K562 (cell line): ENCODE data around the gene CCR5AS.
A peak's percentile ranks its signal among the peaks of the same experiment; 100 is the strongest.

Experiments used
- ATAC-seq: fragments of 200-7000 bp; cut with Tn5 transposase; 3 replicates; pipeline ENCODE4 v1.9.1; 2020; ENCODE audit warnings: moderate library complexity
- BruUV-seq: library from RNA; stranded (reverse); fragments of 400-500 nt; replicated peaks from 2 replicates; lab custom pipeline; 2021; lab: Mats Ljungman, UMichigan
- CTCF ChIA-PET: fragments of 300-600 bp; formaldehyde crosslinking; extraction: SDS; loops from one replicate; lab custom pipeline; 2021; ENCODE audit warnings: low intra/inter-chr PET ratio; lab: Yijun Ruan, JAX
- POLR2A ChIA-PET: fragments of 300-600, 350-650 bp; sonication (Branson Sonifier 250); formaldehyde crosslinking; extraction: SDS; loops from one replicate; lab custom pipeline; 2021; ENCODE audit warnings: antibody characterized with exemption, inconsistent platforms; lab: Yijun Ruan, JAX
- DNase-seq, 4 experiments: peaks; one replicate each; pipeline versions ENCODE4 v3.0.0 to v3.0.0-alpha.2; 2011 to 2018; ENCODE audit warnings: low spot score in 3 of 4, mixed read lengths in 3 of 4; ENCODE audit errors: extremely low read depth in 1 of 4
- FAIRE-seq: peaks from 2 replicates; lab custom pipeline; 2011; peaks lifted over from hg19 to GRCh38; lab: Jason Lieb, UNC
- H2AFZ ChIP-seq: 2 replicates; pipeline ENCODE4 v1.6.0; 2011; ENCODE audit warnings: low read depth, low read length, control low read depth, inconsistent platforms
- H3K27ac ChIP-seq: fragments of 200-600 bp; 3 replicates; pipeline ENCODE4 v1.8.0; 2011; ENCODE audit warnings: low read depth, mild to moderate bottlenecking, control low read depth, inconsistent platforms, low read length, moderate library complexity, mixed read lengths; ENCODE audit errors: extremely low read depth
- H3K27me3 ChIP-seq, 2 experiments: fragments of 300-600 bp in 1 of 2; 2 replicates in 1 of 2; 3 replicates in 1 of 2; pipeline versions ENCODE4 v1.6.0 to v1.8.0; 2011; ENCODE audit warnings: inconsistent platforms in 2 of 2, low read length in 2 of 2, mild to moderate bottlenecking in 1 of 2, mixed read lengths in 1 of 2, moderate library complexity in 1 of 2; ENCODE audit not compliant: control insufficient read depth in 2 of 2, insufficient read depth in 2 of 2
- H3K36me3 ChIP-seq: fragments of 300-600 bp; 3 replicates; pipeline ENCODE4 v1.8.0; 2011; ENCODE audit warnings: mild to moderate bottlenecking, low read length, inconsistent platforms; ENCODE audit not compliant: control insufficient read depth, insufficient read depth
- H3K4me1 ChIP-seq, 2 experiments: fragments of 200-600 bp in 1 of 2; replicated peaks in 1 of 2; 2 replicates in 1 of 2; 3 replicates in 1 of 2; pipeline versions ENCODE4 v1.5.1 to v1.8.0; 2011; ENCODE audit warnings: inconsistent platforms in 2 of 2, low read length in 2 of 2, mild to moderate bottlenecking in 1 of 2, mixed read lengths in 1 of 2, moderate library complexity in 1 of 2; ENCODE audit not compliant: control insufficient read depth in 2 of 2, insufficient read depth in 2 of 2
- H3K4me2 ChIP-seq: 2 replicates; pipeline ENCODE4 v1.6.1; 2011; ENCODE audit warnings: low read length, control low read depth, inconsistent platforms, mixed read lengths; ENCODE audit not compliant: insufficient read depth
- H3K4me3 ChIP-seq: fragments of 200-600 bp; sonication (generic), shearing (Covaris generic); 2 replicates; pipeline ENCODE4 v1.5.1; 2016; ENCODE audit warnings: control low read depth, inconsistent platforms
- H3K79me2 ChIP-seq: fragments of 200-600 bp; 3 replicates; pipeline ENCODE4 v1.8.0; 2011; ENCODE audit warnings: low read length, inconsistent platforms; ENCODE audit not compliant: control insufficient read depth, insufficient read depth
- H3K9ac ChIP-seq, 2 experiments: 2 replicates each; pipeline versions ENCODE4 v1.6.0 to v1.6.1; 2011; ENCODE audit warnings: low read depth in 2 of 2, low read length in 2 of 2, control low read depth in 1 of 2, inconsistent platforms in 1 of 2, mild to moderate bottlenecking in 1 of 2, mixed read lengths in 1 of 2; ENCODE audit not compliant: insufficient read depth in 1 of 2
- H3K9me1 ChIP-seq: one replicate; pipeline ENCODE4 v1.6.0; 2011; ENCODE audit warnings: inconsistent platforms, mild to moderate bottlenecking, low read length, moderate library complexity; ENCODE audit not compliant: control insufficient read depth, insufficient read depth
- H3K9me3 ChIP-seq: replicated peaks from 2 replicates; pipeline ENCODE4 v1.5.1; 2011; ENCODE audit warnings: low read depth, low read length, inconsistent platforms; ENCODE audit not compliant: control insufficient read depth, insufficient read depth
- H4K20me1 ChIP-seq: replicated peaks from 2 replicates; pipeline ENCODE4 v1.6.1; 2011; ENCODE audit warnings: low read length, inconsistent platforms, mixed read lengths; ENCODE audit not compliant: control insufficient read depth, insufficient read depth
- ARID3B ChIP-seq: fragments of 250-450 bp; sonication (Bioruptor Pico); IDR thresholded peaks from 2 replicates; pipeline ENCODE4 v1.4.0; 2020; ENCODE audit warnings: borderline replicate concordance
- CEBPG ChIP-seq, 3 experiments: fragments of 200-800 bp in 1 of 3; sonication (Bioruptor generic) in 1 of 3; sonication (generic) in 1 of 3; formaldehyde crosslinking in 1 of 3; IDR thresholded peaks in 2 of 3; conservative IDR thresholded peaks in 1 of 3; 2 replicates each; pipeline versions ENCODE4 v1.6.1 to v1.8.0; 2016 to 2022; ENCODE audit warnings: missing compliant biosample characterization in 2 of 3, missing genetic modification characterization in 2 of 3, mild to moderate bottlenecking in 1 of 3, missing genetic modification reagents in 1 of 3
- EZH2 ChIP-seq: IDR thresholded peaks from 2 replicates; pipeline ENCODE4 v1.6.1; 2012; ENCODE audit warnings: low read depth, mild to moderate bottlenecking, inconsistent platforms, low read length, borderline replicate concordance
- KHSRP ChIP-seq: fragments of 450-650 bp; IDR thresholded peaks from 2 replicates; pipeline ENCODE4 v1.6.1; 2017
- KLF6 ChIP-seq: fragments of 250-450 bp; sonication (Bioruptor Pico); IDR thresholded peaks from 2 replicates; pipeline ENCODE4 v1.4.0; 2020; ENCODE audit warnings: mild to moderate bottlenecking, moderate library complexity, borderline replicate concordance
- NCOR1 ChIP-seq: fragments of 450-650 bp; IDR thresholded peaks from 2 replicates; pipeline ENCODE4 v1.6.1; 2016; ENCODE audit warnings: mild to moderate bottlenecking, moderate library complexity
- NR4A1 ChIP-seq, 2 experiments: fragments of 250-450 bp in 1 of 2; fragments of 450-650 bp in 1 of 2; sonication (Bioruptor Pico) in 1 of 2; IDR thresholded peaks; 2 replicates each; pipeline versions ENCODE4 v1.4.0 to v1.6.1; 2016 to 2020; ENCODE audit warnings: mild to moderate bottlenecking in 2 of 2, missing compliant biosample characterization in 1 of 2, missing genetic modification characterization in 1 of 2, moderate library complexity in 1 of 2
- RBBP5 ChIP-seq: fragments of 200-600 bp; sonication (generic); IDR thresholded peaks from 2 replicates; pipeline ENCODE4 v1.6.1; 2012; ENCODE audit warnings: borderline replicate concordance, mild to moderate bottlenecking, low read length, control low read depth, inconsistent platforms; ENCODE audit not compliant: insufficient read depth, poor library complexity, severe bottlenecking
- RUNX1 ChIP-seq: sonication (generic); IDR thresholded peaks from 2 replicates; pipeline ENCODE4 v1.6.1; 2016; ENCODE audit warnings: antibody characterized with exemption, low read depth
- SIN3A ChIP-seq, 2 experiments: fragments of 150-350 bp in 1 of 2; IDR thresholded peaks; 2 replicates each; pipeline ENCODE4 v1.6.1; 2011 to 2016; ENCODE audit warnings: borderline replicate concordance in 2 of 2, low read depth in 2 of 2, low read length in 2 of 2, mild to moderate bottlenecking in 2 of 2, moderate library complexity in 2 of 2; ENCODE audit not compliant: control insufficient read depth in 1 of 2
- TFE3 ChIP-seq: fragments of 450-650 bp; formaldehyde crosslinking; IDR thresholded peaks from 2 replicates; pipeline ENCODE4 v1.4.0; 2020; ENCODE audit warnings: mild to moderate bottlenecking, mixed read lengths
- USF1 ChIP-seq: sonication (generic); formaldehyde crosslinking; IDR thresholded peaks from 2 replicates; pipeline ENCODE4 v1.9.0; 2022; ENCODE audit warnings: mild to moderate bottlenecking, missing genetic modification reagents
- ZNF184 ChIP-seq: sonication (generic); formaldehyde crosslinking; IDR thresholded peaks from 2 replicates; pipeline ENCODE4 v1.5.0; 2020; ENCODE audit warnings: missing genetic modification reagents
- ZNF436 ChIP-seq: fragments of 250-450, 450-650 bp; sonication (Bioruptor Pico); formaldehyde crosslinking; IDR thresholded peaks from 2 replicates; pipeline ENCODE4 v1.7.0; 2020; ENCODE audit warnings: mild to moderate bottlenecking
- ZNF561 ChIP-seq: fragments of 450-650 bp; formaldehyde crosslinking; conservative IDR thresholded peaks from 2 replicates; pipeline ENCODE4 v1.4.0; 2020; ENCODE audit warnings: mild to moderate bottlenecking, moderate library complexity
- WGBS: fragments of 100-300 bp; shearing (Covaris generic); methylation state at CpG from one replicate; pipeline ENCODE4 v1.1.6; 2016; ENCODE audit warnings: low coverage, mixed read lengths; ENCODE audit not compliant: insufficient coverage; ENCODE audit errors: missing lambda C conversion rate; 5-methylcytosine and 5-hydroxymethylcytosine counted together
- in situ Hi-C: fragments of 300-500 bp; cut with MboI; formaldehyde crosslinking; loops from 4 replicates; pipeline ENCODE4 v1.15.0; 2018; ENCODE audit warnings: inconsistent platforms, mixed read lengths
- intact Hi-C: fragments of 100-400 bp; cut with micrococcal nuclease; formaldehyde crosslinking; loops from 2 replicates; pipeline ENCODE4 v1.14.2; 2022

CCR5AS gene

GRCh38 chr3:46393554-46394434 lies 13.1 kb downstream of the CCR5AS start (continued):
- peak; percentile 88 for TF ChIP-seq CEBPG (CRISPR knock-in tag; IDR thresholded peaks at IDR 0.05)
- TF ChIP-seq CEBPG (tag; conservative IDR thresholded peaks at IDR 0.05 in 1 of 2, IDR thresholded peaks at IDR 0.05 in 1 of 2), result peak; percentile 89 to 95
- no peak for TF ChIP-seq NCOR1
- no peak for TF ChIP-seq ZNF184 (CRISPR knock-in tag)
- peak; percentile 68 for TF ChIP-seq USF1 (CRISPR knock-in tag)

- no peaks in the 10 kb centered on the region for H3K9me1 ChIP-seq
- WGBS, result 24% methylated on average over 2 of the region's 2 CpGs
- in situ Hi-C loops (no loop called here), intact Hi-C loops (no loop called here)
- BruUV-seq, result no TSS peak
- no peak overlapping the region for H3K9ac ChIP-seq
- H3K4me1 ChIP-seq, result peaks cover 0 to 22% of the 10 kb centered on the region in 2 experiments; a peak in 4 of 5 replicates
- no peaks in the 10 kb centered on the region for H3K36me3 ChIP-seq
- H3K4me3 ChIP-seq, result no peak overlapping the region
- H3K79me2 ChIP-seq, result no peaks in the 10 kb centered on the region
- peaks cover 2 to 23% of the 10 kb centered on the region in 2 experiments; a peak in 2 of 5 replicates for H3K27me3 ChIP-seq
- ATAC-seq (no peak), DNase-seq (no peak), FAIRE-seq (no peak)
- ChIA-PET POLR2A (interaction anchor here (1.5 kb wide), 1 partner anchor 12 kb away, joined by 3 read pairs; no protein-coding TSS in a partner anchor), CTCF (no interaction called here)
- H4K20me1 ChIP-seq, result no peaks in the 10 kb centered on the region
- no peak overlapping the region for H2AFZ ChIP-seq
- H3K9me3 ChIP-seq, result no peaks in the 10 kb centered on the region
- H3K4me2 ChIP-seq, result no peak overlapping the region
- no peak overlapping the region for H3K27ac ChIP-seq
- no peak for TF ChIP-seq EZH2
- TF ChIP-seq NR4A1 (CRISPR knock-in tag; IDR thresholded peaks at IDR 0.05), result no peak
- TF ChIP-seq NR4A1 (tag; IDR thresholded peaks at IDR 0.05), result no peak
- TF ChIP-seq RBBP5, result no peak
- TF ChIP-seq ARID3B (CRISPR knock-in tag), result no peak
- no peak for TF ChIP-seq SIN3A (IDR thresholded peaks at IDR 0.05; ENCODE audit: borderline replicate concordance in 2 of 2, control insufficient read depth in 1 of 2, low read depth in 2 of 2, low read length in 2 of 2)
- TF ChIP-seq ZNF561 (CRISPR knock-in tag), result no peak
- TF ChIP-seq KLF6 (CRISPR knock-in tag), result no peak
- no peak for TF ChIP-seq KHSRP
- TF ChIP-seq TFE3 (CRISPR knock-in tag), result no peak
- no peak for TF ChIP-seq RUNX1
- no peak for TF ChIP-seq ZNF436 (CRISPR knock-in tag)
These were observed 13.9 kb downstream of the CCR5AS start for GRCh38 chr3:46393011-46393410.
